ENCODE results near the gene GAS7. TPM values are rescaled to one million over a fixed set of nuclear protein-coding genes. Genes with fewer than 3 reads are reported as not detected.

The GAS7 gene
- total and polyA plus RNA-seq, 2 experiments from 2014 or later = 25.8 to 27.3 TPM

- Histone ChIP-seq H3K36me3 (replicated peaks; ENCODE audit: insufficient read depth, low read depth) (no peaks in the 10 kb centered on the region), H3K79me2 (no peaks in the 10 kb centered on the region), H3K4me1 (ENCODE audit: insufficient read depth) (no peaks in the 10 kb centered on the region), H3K4me2 (no peak overlapping the region), H3K4me3 (no peak overlapping the region), H3K9me2 (replicated peaks; ENCODE audit: insufficient read depth) (no peaks in the 10 kb centered on the region), H2AFZ (no peak overlapping the region), H4K20me1 (ENCODE audit: insufficient read depth, poor library complexity, severe bottlenecking) (no peaks in the 10 kb centered on the region), H3K27ac (no peak overlapping the region), H3K9me3 (ENCODE audit: low read depth) (no peaks in the 10 kb centered on the region), H3K27me3 (no peaks in the 10 kb centered on the region)
- WGBS (ENCODE audit: low lambda C conversion rate, missing lambda C conversion rate) = 75% methylated on average over 7 of the region's 7 CpGs
- no peak for TF ChIP-seq EZH2 (IDR thresholded peaks at IDR 0.05; ENCODE audit: borderline replicate concordance)
- no peak for TF ChIP-seq CTCF (IDR thresholded peaks at IDR 0.05; ENCODE audit: poor library complexity)
- no peak for TF ChIP-seq EZH2phosphoT487 (IDR thresholded peaks at IDR 0.05; ENCODE audit: low read depth, severe bottlenecking, unreplicated experiment)
- DNase-seq (ENCODE audit: low spot score) = no peak
Measured at GRCh38 chr17:9944704-9945103, 253.7 kb downstream of the GAS7 start.

- no peaks in the 10 kb centered on the region for H3K27me3 ChIP-seq
- H3K9me2 ChIP-seq (replicated peaks; ENCODE audit: insufficient read depth) = no peaks in the 10 kb centered on the region
- no peak overlapping the region for H3K27ac ChIP-seq
- no peak for DNase-seq (ENCODE audit: low spot score)
- H3K79me2 ChIP-seq = no peaks in the 10 kb centered on the region
- WGBS (ENCODE audit: low lambda C conversion rate, missing lambda C conversion rate) = 94% methylated on average over 9 of the region's 9 CpGs
- no peak overlapping the region for H3K4me3 ChIP-seq
- no peaks in the 10 kb centered on the region for H3K36me3 ChIP-seq (replicated peaks; ENCODE audit: insufficient read depth, low read depth)
- H3K9me3 ChIP-seq (ENCODE audit: low read depth) = no peaks in the 10 kb centered on the region
- TF ChIP-seq EZH2 (IDR thresholded peaks at IDR 0.05; ENCODE audit: borderline replicate concordance) = no peak
- no peak for TF ChIP-seq EZH2phosphoT487 (IDR thresholded peaks at IDR 0.05; ENCODE audit: low read depth, severe bottlenecking, unreplicated experiment)
- TF ChIP-seq CTCF (IDR thresholded peaks at IDR 0.05; ENCODE audit: poor library complexity) = no peak
- no peak overlapping the region for H2AFZ ChIP-seq
- H4K20me1 ChIP-seq (ENCODE audit: insufficient read depth, poor library complexity, severe bottlenecking) = no peaks in the 10 kb centered on the region
- no peaks in the 10 kb centered on the region for H3K4me1 ChIP-seq (ENCODE audit: insufficient read depth)
- H3K4me2 ChIP-seq = no peak overlapping the region
Measured at GRCh38 chr17:9943343-9943742, 255.1 kb downstream of the GAS7 start.

GRCh38 chr17:9942885-9943284, 255.5 kb downstream of the GAS7 start:
- WGBS (ENCODE audit: low lambda C conversion rate, missing lambda C conversion rate) = 86% methylated on average over 13 of the region's 13 CpGs
- Histone ChIP-seq H3K9me3 (ENCODE audit: low read depth) (no peaks in the 10 kb centered on the region), H3K36me3 (replicated peaks; ENCODE audit: insufficient read depth, low read depth) (no peaks in the 10 kb centered on the region), H3K27me3 (no peaks in the 10 kb centered on the region), H4K20me1 (ENCODE audit: insufficient read depth, poor library complexity, severe bottlenecking) (no peaks in the 10 kb centered on the region), H3K4me3 (no peak overlapping the region), H3K4me1 (ENCODE audit: insufficient read depth) (peaks cover under 1% of the 10 kb centered on the region), H3K9me2 (replicated peaks; ENCODE audit: insufficient read depth) (no peaks in the 10 kb centered on the region), H3K79me2 (no peaks in the 10 kb centered on the region), H2AFZ (no peak overlapping the region), H3K27ac (no peak overlapping the region), H3K4me2 (no peak overlapping the region)
- TF ChIP-seq EZH2phosphoT487 (IDR thresholded peaks at IDR 0.05; ENCODE audit: low read depth, severe bottlenecking, unreplicated experiment) (no peak), CTCF (IDR thresholded peaks at IDR 0.05; ENCODE audit: poor library complexity) (no peak), EZH2 (IDR thresholded peaks at IDR 0.05; ENCODE audit: borderline replicate concordance) (no peak)
- no peak for DNase-seq (ENCODE audit: low spot score)

GRCh38 chr17:9941305-9941704, 257.1 kb downstream of the GAS7 start:
- H3K36me3 ChIP-seq (replicated peaks; ENCODE audit: insufficient read depth, low read depth) = no peaks in the 10 kb centered on the region
- peaks cover 15% of the 10 kb centered on the region for H3K4me1 ChIP-seq (ENCODE audit: insufficient read depth)
- 86% methylated on average over 13 of the region's 13 CpGs for WGBS (ENCODE audit: low lambda C conversion rate, missing lambda C conversion rate)
- TF ChIP-seq EZH2phosphoT487 (IDR thresholded peaks at IDR 0.05; ENCODE audit: low read depth, severe bottlenecking, unreplicated experiment) (no peak), EZH2 (IDR thresholded peaks at IDR 0.05; ENCODE audit: borderline replicate concordance) (no peak), CTCF (IDR thresholded peaks at IDR 0.05; ENCODE audit: poor library complexity) (no peak)
- H3K27me3 ChIP-seq = no peaks in the 10 kb centered on the region
- H3K4me3 ChIP-seq = no peak overlapping the region
- no peak overlapping the region for H3K4me2 ChIP-seq
- H2AFZ ChIP-seq = no peak overlapping the region
- H3K79me2 ChIP-seq = no peaks in the 10 kb centered on the region
- no peaks in the 10 kb centered on the region for H4K20me1 ChIP-seq (ENCODE audit: insufficient read depth, poor library complexity, severe bottlenecking)
- no peaks in the 10 kb centered on the region for H3K9me2 ChIP-seq (replicated peaks; ENCODE audit: insufficient read depth)
- H3K27ac ChIP-seq = no peak overlapping the region
- no peak for DNase-seq (ENCODE audit: low spot score)
- H3K9me3 ChIP-seq (ENCODE audit: low read depth) = no peaks in the 10 kb centered on the region
